DMS114 treated with DMSO at 0.1 percent for 48 hours (cell line): Measurements from ENCODE around the gene ANKRD55.
"Not testable (repeated sequence)": the region's sequence is repeated elsewhere in the genome, so short reads cannot be mapped to it uniquely, and the experiment has no call there.

Source experiments
- DNase-seq: peaks from one replicate; lab custom pipeline; 2025; ENCODE audit not compliant: unreplicated experiment; lab: John Stamatoyannopoulos, UW

The ANKRD55 gene

GRCh38 chr5:56233230-56233629 lies at the start of gene ANKRD55:
Gene ANKRD55, minus strand, starts transcription at chr5:56233330. Its CDS starts 417 bp downstream, at chr5:56232913.
- DNase-seq, result no peak

- no peak for DNase-seq
Observed at GRCh38 chr5:56282216-56282615, 49.1 kb upstream of the ANKRD55 start.

GRCh38 chr5:56281489-56282165 lies 48.5 kb upstream of the ANKRD55 start:
- no peak for DNase-seq

GRCh38 chr5:56279979-56280378 lies 46.8 kb upstream of the ANKRD55 start:
- DNase-seq, result no peak

- no peak for DNase-seq
Observed at GRCh38 chr5:56279291-56279690, 46.2 kb upstream of the ANKRD55 start.

- DNase-seq, result no peak
Observed at GRCh38 chr5:56278335-56278753, 45.2 kb upstream of the ANKRD55 start.

- no peak for DNase-seq
Observed at GRCh38 chr5:56277573-56277972, 44.4 kb upstream of the ANKRD55 start.

- DNase-seq, result no peak
Observed at GRCh38 chr5:56273376-56273955, 40.3 kb upstream of the ANKRD55 start.

GRCh38 chr5:56272765-56273164 lies 39.6 kb upstream of the ANKRD55 start:
- no peak for DNase-seq

- peak; percentile 47 for DNase-seq
Observed at GRCh38 chr5:56270568-56271392, 37.6 kb upstream of the ANKRD55 start.

- no peak for DNase-seq
Observed at GRCh38 chr5:56270058-56270457, 36.9 kb upstream of the ANKRD55 start.

GRCh38 chr5:56269216-56269927 lies 36.2 kb upstream of the ANKRD55 start:
- DNase-seq, result peak; percentile 54

- not testable (repeated sequence) for DNase-seq
Observed at GRCh38 chr5:56268707-56269106, 35.6 kb upstream of the ANKRD55 start.

- DNase-seq, result no peak
Observed at GRCh38 chr5:56267856-56268255, 34.7 kb upstream of the ANKRD55 start.

GRCh38 chr5:56264417-56265025 lies 31.4 kb upstream of the ANKRD55 start:
- peak; percentile 18 for DNase-seq

- no peak for DNase-seq
Observed at GRCh38 chr5:56262279-56262678, 29.1 kb upstream of the ANKRD55 start.

GRCh38 chr5:56259002-56259511 lies 25.9 kb upstream of the ANKRD55 start:
- DNase-seq, result no peak

GRCh38 chr5:56257763-56258529 lies 24.8 kb upstream of the ANKRD55 start:
- not testable (repeated sequence) for DNase-seq

GRCh38 chr5:56257010-56257409 lies 23.9 kb upstream of the ANKRD55 start:
- DNase-seq, result no peak

GRCh38 chr5:56255502-56255901 lies 22.4 kb upstream of the ANKRD55 start:
- no peak for DNase-seq
